H1 (cell line): Measurements from ENCODE around the gene CEP70. TPM values are rescaled to one million over a fixed set of nuclear protein-coding genes. Genes with fewer than 3 reads are reported as not detected.

Experiments used
- CTCF ChIA-PET: fragments of 300-600 bp; sonication (Branson Sonifier 250); formaldehyde crosslinking; loops from one replicate; lab custom pipeline; 2021; ENCODE audit not compliant: partially characterized antibody; lab: Charles Lee
- POLR2A ChIA-PET: fragments of 300-600 bp; sonication (Branson Sonifier 250); formaldehyde crosslinking; loops from one replicate; lab custom pipeline; 2021; ENCODE audit warnings: inconsistent platforms; ENCODE audit not compliant: partially characterized antibody; lab: Charles Lee
- DNase-seq, 2 experiments: peaks; one replicate each; pipeline versions ENCODE4 v3.0.0 to v3.0.0-alpha.2; 2010 to 2022; ENCODE audit warnings: low spot score in 2 of 2, low read depth in 1 of 2, mixed read lengths in 1 of 2
- FAIRE-seq: peaks from 2 replicates; lab custom pipeline; 2011; peaks lifted over from hg19 to GRCh38; lab: Jason Lieb, UNC
- H2AFZ ChIP-seq: 2 replicates; pipeline ENCODE4 v1.8.1; 2012; ENCODE audit warnings: low read length, inconsistent platforms
- H2AK5ac ChIP-seq: 2 replicates; pipeline ENCODE4 v1.6.1; 2013; ENCODE audit warnings: low read depth, low read length
- H2BK120ac ChIP-seq: replicated peaks from 2 replicates; pipeline ENCODE3; 2013; ENCODE audit warnings: low read depth, low read length, inconsistent platforms
- H2BK12ac ChIP-seq: 2 replicates; pipeline ENCODE4 v1.6.1; 2013; ENCODE audit warnings: low read depth, low read length
- H2BK15ac ChIP-seq: 2 replicates; pipeline ENCODE4 v1.6.1; 2013; ENCODE audit warnings: low read length
- H2BK20ac ChIP-seq: 2 replicates; pipeline ENCODE4 v1.6.1; 2013; ENCODE audit warnings: low read length
- H2BK5ac ChIP-seq: 2 replicates; pipeline ENCODE4 v1.6.1; 2013; ENCODE audit warnings: low read depth, low read length
- H3K14ac ChIP-seq: 2 replicates; pipeline ENCODE4 v1.6.1; 2013; ENCODE audit warnings: inconsistent platforms; ENCODE audit not compliant: insufficient read length
- H3K18ac ChIP-seq: 2 replicates; pipeline ENCODE4 v1.6.1; 2013; ENCODE audit warnings: low read length; ENCODE audit errors: extremely low read depth
- H3K23ac ChIP-seq: 2 replicates; pipeline ENCODE4 v1.6.1; 2013; ENCODE audit warnings: inconsistent platforms; ENCODE audit not compliant: insufficient read length
- H3K23me2 ChIP-seq: 2 replicates; pipeline ENCODE4 v1.6.1; 2013; ENCODE audit warnings: low read depth, low read length
- H3K27ac ChIP-seq: 2 replicates; pipeline ENCODE4 v1.6.1; 2011; ENCODE audit warnings: low read depth, low read length, inconsistent platforms
- H3K27me3 ChIP-seq, 4 experiments: replicated peaks in 1 of 4; 1 replicate in 1 of 4; 2 replicates in 3 of 4; pipeline versions ENCODE4 v1.6.1 to v1.8.1; 2011 to 2013; ENCODE audit warnings: low read length in 3 of 4, mild to moderate bottlenecking in 3 of 4, inconsistent platforms in 2 of 4, mixed read lengths in 2 of 4, moderate library complexity in 1 of 4; ENCODE audit not compliant: control insufficient read depth in 3 of 4, insufficient read depth in 3 of 4; ENCODE audit errors: extremely low read depth in 1 of 4
- H3K36me3 ChIP-seq, 4 experiments: 2 replicates each; pipeline versions ENCODE4 v1.6.1 to v1.8.1; 2011 to 2013; ENCODE audit warnings: mild to moderate bottlenecking in 4 of 4, low read length in 3 of 4, moderate library complexity in 2 of 4, control low read depth in 1 of 4, inconsistent platforms in 1 of 4; ENCODE audit not compliant: insufficient read depth in 4 of 4, control insufficient read depth in 2 of 4
- H3K4ac ChIP-seq: replicated peaks from 2 replicates; pipeline ENCODE3; 2013; ENCODE audit warnings: low read length, low read depth, mixed read lengths, inconsistent platforms; ENCODE audit not compliant: insufficient read length
- H3K4me1 ChIP-seq, 4 experiments: replicated peaks in 1 of 4; 1 replicate in 1 of 4; 2 replicates in 3 of 4; pipeline versions ENCODE4 v1.6.1 to v1.8.1; 2011 to 2013; ENCODE audit warnings: low read length in 3 of 4, inconsistent platforms in 2 of 4, mixed read lengths in 1 of 4; ENCODE audit not compliant: insufficient read depth in 4 of 4, control insufficient read depth in 3 of 4
- H3K4me2 ChIP-seq, 2 experiments: 2 replicates each; pipeline versions ENCODE4 v1.6.1 to v1.8.1; 2011 to 2013; ENCODE audit warnings: low read depth in 2 of 2, low read length in 2 of 2, control low read depth in 1 of 2, inconsistent platforms in 1 of 2, mild to moderate bottlenecking in 1 of 2; ENCODE audit not compliant: insufficient read depth in 1 of 2
- H3K4me3 ChIP-seq, 4 experiments: fragments of 200-600, 300-600 bp in 1 of 4; sonication (generic), shearing (Covaris generic), sonication (Bioruptor Twin) in 1 of 4; 2 replicates each; pipeline versions ENCODE4 v1.5.1 to v1.8.1; 2011 to 2016; ENCODE audit warnings: low read length in 4 of 4, low read depth in 3 of 4, control low read depth in 2 of 4, inconsistent platforms in 2 of 4, mild to moderate bottlenecking in 2 of 4, mixed read lengths in 1 of 4, moderate library complexity in 1 of 4; ENCODE audit not compliant: insufficient read depth in 2 of 4; ENCODE audit errors: extremely low read depth in 1 of 4
- H3K56ac ChIP-seq: replicated peaks from 2 replicates; pipeline ENCODE3; 2013; ENCODE audit warnings: low read depth, mild to moderate bottlenecking, mixed read lengths, low read length, inconsistent platforms; ENCODE audit not compliant: insufficient read length
- H3K79me1 ChIP-seq: 2 replicates; pipeline ENCODE4 v1.6.1; 2013; ENCODE audit warnings: low read depth, low read length, control low read depth
- H3K79me2 ChIP-seq, 2 experiments: 2 replicates each; pipeline versions ENCODE4 v1.6.1 to v1.8.1; 2012 to 2013; ENCODE audit warnings: low read length in 2 of 2, mild to moderate bottlenecking in 2 of 2, inconsistent platforms in 1 of 2; ENCODE audit not compliant: insufficient read depth in 2 of 2, control insufficient read depth in 1 of 2
- H3K9ac ChIP-seq, 4 experiments: replicated peaks in 1 of 4; 1 replicate in 1 of 4; 2 replicates in 3 of 4; pipeline versions ENCODE4 v1.6.1 to v1.8.1; 2011 to 2013; ENCODE audit warnings: low read depth in 3 of 4, low read length in 3 of 4, control low read depth in 2 of 4, mild to moderate bottlenecking in 2 of 4, moderate library complexity in 2 of 4, inconsistent platforms in 1 of 4; ENCODE audit errors: extremely low read depth in 1 of 4
- H3K9me3 ChIP-seq, 2 experiments: 2 replicates each; pipeline versions ENCODE4 v1.6.1 to v1.8.1; 2012 to 2013; ENCODE audit warnings: mild to moderate bottlenecking in 2 of 2, moderate library complexity in 2 of 2, control low read depth in 1 of 2, inconsistent platforms in 1 of 2, low read depth in 1 of 2, low read length in 1 of 2, mixed read lengths in 1 of 2; ENCODE audit not compliant: insufficient read depth in 2 of 2
- H4K20me1 ChIP-seq, 2 experiments: replicated peaks in 1 of 2; 2 replicates each; pipeline versions ENCODE3 to v1.8.1; 2011 to 2013; ENCODE audit warnings: inconsistent platforms in 2 of 2, low read length in 2 of 2, mild to moderate bottlenecking in 1 of 2; ENCODE audit not compliant: insufficient read depth in 2 of 2, control insufficient read depth in 1 of 2
- H4K5ac ChIP-seq: 2 replicates; pipeline ENCODE4 v1.6.1; 2013; ENCODE audit warnings: low read length, low read depth, mixed read lengths, inconsistent platforms; ENCODE audit not compliant: insufficient read length
- H4K8ac ChIP-seq: 2 replicates; pipeline ENCODE4 v1.8.0; 2013; ENCODE audit warnings: mild to moderate bottlenecking, moderate library complexity, low read length, inconsistent platforms; ENCODE audit not compliant: insufficient read depth; ENCODE audit errors: extremely low read depth
- H4K91ac ChIP-seq: replicated peaks from 2 replicates; pipeline ENCODE3; 2013; ENCODE audit warnings: low read length, mixed read lengths, inconsistent platforms; ENCODE audit not compliant: insufficient read length
- CBX5 ChIP-seq: fragments of 300-800, 300-1000 bp; sonication (generic); IDR thresholded peaks from 2 replicates; pipeline ENCODE4 v1.7.1; 2016; ENCODE audit warnings: antibody characterized with exemption, low read length, low read depth
- CHD2 ChIP-seq: IDR thresholded peaks from 2 replicates; pipeline ENCODE4 v1.6.1; 2012; ENCODE audit warnings: low read length, improper control_type of control experiment
- HDAC2 ChIP-seq, 2 experiments: fragments of 300-600 bp in 1 of 2; sonication (generic) in 1 of 2; IDR thresholded peaks; 2 replicates each; pipeline ENCODE4 v1.6.1; 2011 to 2012; ENCODE audit warnings: low read depth in 2 of 2, low read length in 2 of 2, mild to moderate bottlenecking in 2 of 2, moderate library complexity in 2 of 2, borderline replicate concordance in 1 of 2, inconsistent platforms in 1 of 2
- KDM4A ChIP-seq: IDR thresholded peaks from one replicate; pipeline ENCODE4 v1.7.1; 2012; ENCODE audit warnings: low read depth, mild to moderate bottlenecking, moderate library complexity, low read length, inconsistent platforms; ENCODE audit not compliant: severe bottlenecking
- NANOG ChIP-seq: IDR thresholded peaks from 2 replicates; pipeline ENCODE4 v1.6.1; 2011; ENCODE audit warnings: low read length, low read depth, mild to moderate bottlenecking, inconsistent platforms; ENCODE audit not compliant: insufficient read depth, poor library complexity, severe bottlenecking
- PHF8 ChIP-seq: fragments of 200-600 bp; sonication (generic); conservative IDR thresholded peaks from 2 replicates; pipeline ENCODE4 v1.7.1; 2012; ENCODE audit warnings: low read depth, mild to moderate bottlenecking, inconsistent platforms, low read length, moderate library complexity
- POU5F1 ChIP-seq: IDR thresholded peaks from 2 replicates; pipeline ENCODE4 v1.6.1; 2011; ENCODE audit warnings: low read depth, mild to moderate bottlenecking, low read length, moderate library complexity
- SIRT6 ChIP-seq: IDR thresholded peaks from one replicate; pipeline ENCODE4 v1.7.1; 2012; ENCODE audit warnings: low read length, inconsistent platforms
- SP2 ChIP-seq: IDR thresholded peaks from 2 replicates; pipeline ENCODE4 v1.6.1; 2012; ENCODE audit warnings: mild to moderate bottlenecking, low read length, inconsistent platforms
- WGBS, 2 experiments: shearing (Covaris generic) in 1 of 2; methylation state at CpG; one replicate each; pipeline versions ENCODE4 v1.1.6 to v1.1.7; 2013 to 2015; ENCODE audit warnings: low lambda C conversion rate in 2 of 2, mixed read lengths in 2 of 2, inconsistent platforms in 1 of 2, low coverage in 1 of 2, missing lambda C conversion rate in 1 of 2; ENCODE audit not compliant: insufficient replicate concordance in 2 of 2, insufficient coverage in 1 of 2, insufficient read length in 1 of 2; ENCODE audit errors: extremely low coverage in 1 of 2, missing lambda C conversion rate in 1 of 2; 5-methylcytosine and 5-hydroxymethylcytosine counted together
- polyA plus RNA-seq, 7 experiments: library from polyadenylated mRNA; depleted of rRNA in 3 of 7; stranded (reverse) in 5 of 7; unstranded in 2 of 7; fragments of >200 nt in 5 of 7; fragments of 200-250 nt in 2 of 7; gene quantifications; 1 replicate in 5 of 7; 2 replicates in 1 of 7; 4 replicates in 1 of 7; pipeline versions ENCODE4 v1.2.1 to v1.2.3, GENCODE V29; 2011 to 2013; ENCODE audit warnings: missing spikeins in 2 of 7, mixed read lengths in 2 of 7
- total RNA-seq: library from RNA; stranded (reverse); fragmentation: NEBNext Ultra II Directional; extraction: Animal tissue kit (Norgen Biotek cat#: 25700); gene quantifications from 2 replicates; pipeline ENCODE4 v1.2.1, GENCODE V29; 2021
- TF ChIP-seq, protein P1 (sequence below): IDR thresholded peaks from 2 replicates; pipeline ENCODE4 v1.6.1; 2012; ENCODE audit warnings: inconsistent platforms

Gene CEP70
- total and polyA plus RNA-seq, 2 of the 8 experiments (the other 6 are each of a cell fraction or from before 2014, with no cell fraction given) = 3.9 to 26.2 TPM

GRCh38 chr3:138492980-138493675 is 100.9 kb downstream of the CEP70 start:
- peaks cover 0 to 6% (median 2%) of the 10 kb centered on the region in 4 experiments; a peak in 2 of 7 replicates for H3K4me1 ChIP-seq
- 78% methylated on average over 4 of the region's 4 CpGs; no CpG with 5 or more reads in 1 of the 2 experiments for WGBS, 2 experiments

More at GRCh38 chr3:138492980-138493675, 100.9 kb downstream of the CEP70 start:
- Histone ChIP-seq H3K4ac (no peak overlapping the region), H3K14ac (no peak overlapping the region), H4K20me1 (no peaks in the 10 kb centered on the region), H3K9me3 (peaks cover 8 to 10% of the 10 kb centered on the region in 2 experiments), H3K27me3 (no peaks in the 10 kb centered on the region), H4K91ac (no peak overlapping the region), H2BK5ac (no peak overlapping the region), H3K79me1 (no peaks in the 10 kb centered on the region), H3K36me3 (no peaks in the 10 kb centered on the region; a peak in 1 of 8 replicates), H2BK120ac (no peak overlapping the region), H3K27ac (no peak overlapping the region), H3K4me2 (no peak overlapping the region), H3K56ac (no peak overlapping the region), H2BK20ac (no peak overlapping the region), H3K23me2 (no peaks in the 10 kb centered on the region), H2AK5ac (no peak overlapping the region), H2AFZ (no peak overlapping the region), H3K4me3 (no peak overlapping the region), H3K23ac (no peak overlapping the region), H4K5ac (no peak overlapping the region), H2BK15ac (no peak overlapping the region), H4K8ac (no peak overlapping the region)
- ChIA-PET CTCF (interaction anchor here (1.0 kb wide), 1 partner anchor 14 kb away, joined by 3 read pairs; no protein-coding TSS in a partner anchor), POLR2A (no interaction called here)
- DNase-seq (no peak), FAIRE-seq (no peak)
- TF ChIP-seq NANOG = no peak
- no peak for TF ChIP-seq SP2
- no peak for TF ChIP-seq SIRT6
- no peak for TF ChIP-seq CBX5
- no peak for TF ChIP-seq PHF8
- no peak for TF ChIP-seq CHD2
- TF ChIP-seq, protein P1, sequence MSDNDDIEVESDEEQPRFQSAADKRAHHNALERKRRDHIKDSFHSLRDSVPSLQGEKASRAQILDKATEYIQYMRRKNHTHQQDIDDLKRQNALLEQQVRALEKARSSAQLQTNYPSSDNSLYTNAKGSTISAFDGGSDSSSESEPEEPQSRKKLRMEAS = no peak
- TF ChIP-seq KDM4A = no peak
- no peak for TF ChIP-seq HDAC2 (IDR thresholded peaks at IDR 0.05; ENCODE audit: borderline replicate concordance in 1 of 2, low read depth in 2 of 2, low read length in 2 of 2)
- no peak for TF ChIP-seq POU5F1
- TF ChIP-seq, all 59 proteins: peak for 0
- H3K79me2 ChIP-seq = no peaks in the 10 kb centered on the region
- H3K18ac ChIP-seq = no peak overlapping the region
- no peak overlapping the region for H3K9ac ChIP-seq
- no peak overlapping the region for H2BK12ac ChIP-seq
